DND-41 (cell line): Measurements from ENCODE around the gene COLGALT1.

Experiments used
- ATAC-seq: fragments of 200-7000 bp; cut with Tn5 transposase; 3 replicates; pipeline ENCODE4 v1.9.1; 2021; ENCODE audit warnings: low read depth; ENCODE audit not compliant: insufficient read depth
- DNase-seq: peaks from one replicate; pipeline ENCODE4 v3.0.0-alpha.2; 2020
- H2AFZ ChIP-seq: 2 replicates; pipeline ENCODE4 v1.6.0; 2012; ENCODE audit warnings: low read depth, low read length
- H3K27ac ChIP-seq: 2 replicates; pipeline ENCODE4 v1.5.1; 2012; ENCODE audit warnings: low read length, inconsistent platforms
- H3K27me3 ChIP-seq: fragments of 200-600 bp; sonication (generic); 2 replicates; pipeline ENCODE4 v1.6.0; 2012; ENCODE audit warnings: low read length, mild to moderate bottlenecking, inconsistent platforms; ENCODE audit not compliant: insufficient read depth, poor library complexity
- H3K36me3 ChIP-seq: 2 replicates; pipeline ENCODE4 v1.5.1; 2012; ENCODE audit warnings: low read length, inconsistent platforms; ENCODE audit not compliant: insufficient read depth
- H3K4me1 ChIP-seq: 2 replicates; pipeline ENCODE4 v1.5.1; 2012; ENCODE audit warnings: mild to moderate bottlenecking, low read length; ENCODE audit not compliant: insufficient read depth
- H3K4me2 ChIP-seq: 2 replicates; pipeline ENCODE4 v1.6.0; 2012; ENCODE audit warnings: mild to moderate bottlenecking, moderate library complexity, low read length, inconsistent platforms; ENCODE audit not compliant: insufficient read depth
- H3K4me3 ChIP-seq, 2 experiments: fragments of 200-600 bp in 1 of 2; shearing (Covaris generic) in 1 of 2; 2 replicates each; pipeline ENCODE4 v1.5.1; 2012 to 2016; ENCODE audit warnings: inconsistent platforms in 2 of 2, low read length in 2 of 2, mild to moderate bottlenecking in 2 of 2, low read depth in 1 of 2, moderate library complexity in 1 of 2
- H3K79me2 ChIP-seq: 2 replicates; pipeline ENCODE4 v1.6.0; 2012; ENCODE audit warnings: low read length, inconsistent platforms; ENCODE audit not compliant: insufficient read depth
- H3K9ac ChIP-seq: 2 replicates; pipeline ENCODE4 v1.6.0; 2012; ENCODE audit warnings: low read depth, mild to moderate bottlenecking, inconsistent platforms, low read length, moderate library complexity
- H3K9me3 ChIP-seq: 2 replicates; pipeline ENCODE4 v1.5.1; 2012; ENCODE audit warnings: low read length, moderate library complexity, mild to moderate bottlenecking, inconsistent platforms; ENCODE audit not compliant: insufficient read depth, severe bottlenecking
- H4K20me1 ChIP-seq: 2 replicates; pipeline ENCODE4 v1.6.0; 2012; ENCODE audit warnings: low read length; ENCODE audit not compliant: insufficient read depth
- CTCF ChIP-seq: IDR thresholded peaks from 2 replicates; pipeline ENCODE4 v1.5.1; 2012; ENCODE audit warnings: borderline replicate concordance, low read length, moderate library complexity, mild to moderate bottlenecking; ENCODE audit not compliant: poor library complexity, severe bottlenecking; ENCODE audit errors: extremely low read depth
- EZH2 ChIP-seq: IDR thresholded peaks from 3 replicates; pipeline ENCODE4 v1.6.1; 2012; ENCODE audit warnings: borderline replicate concordance, low read depth, mild to moderate bottlenecking, moderate library complexity, low read length, inconsistent platforms; ENCODE audit not compliant: severe bottlenecking

Gene COLGALT1

GRCh38 chr19:17532557-17532956 lies 22.9 kb upstream of the COLGALT1 start:
- H3K27me3 ChIP-seq, result no peaks in the 10 kb centered on the region
- H3K9me3 ChIP-seq, result no peaks in the 10 kb centered on the region
- H3K79me2 ChIP-seq, result no peaks in the 10 kb centered on the region
- H3K27ac ChIP-seq, result no peak overlapping the region
- H3K9ac ChIP-seq, result no peak overlapping the region
- DNase-seq (no peak), ATAC-seq (no peak)
- no peak overlapping the region for H2AFZ ChIP-seq
- no peak for TF ChIP-seq CTCF
- TF ChIP-seq EZH2, result no peak
- no peak overlapping the region for H3K4me3 ChIP-seq
- H3K36me3 ChIP-seq, result no peaks in the 10 kb centered on the region
- H3K4me2 ChIP-seq, result no peak overlapping the region
- no peaks in the 10 kb centered on the region for H4K20me1 ChIP-seq
- H3K4me1 ChIP-seq, result 0 out of 2 replicates have a peak, but pooled peaks cover 2% of the 10 kb centered on the region

- Histone ChIP-seq H4K20me1 (peaks cover 6% of the 10 kb centered on the region), H3K27me3 (peaks cover 5% of the 10 kb centered on the region), H3K4me2 (no peak overlapping the region), H3K27ac (no peak overlapping the region), H3K4me3 (no peak overlapping the region), H3K9me3 (no peaks in the 10 kb centered on the region), H3K4me1 (peaks cover 13% of the 10 kb centered on the region), H3K36me3 (no peaks in the 10 kb centered on the region), H2AFZ (no peak overlapping the region), H3K9ac (no peak overlapping the region), H3K79me2 (no peaks in the 10 kb centered on the region)
- DNase-seq (no peak), ATAC-seq (no peak)
- TF ChIP-seq EZH2, result no peak
- TF ChIP-seq CTCF, result no peak
Measured at GRCh38 chr19:17534767-17535166, 20.7 kb upstream of the COLGALT1 start.

GRCh38 chr19:17536955-17537354 lies 18.5 kb upstream of the COLGALT1 start:
- Histone ChIP-seq H3K27ac (no peak overlapping the region), H3K79me2 (no peaks in the 10 kb centered on the region), H2AFZ (no peak overlapping the region), H3K4me1 (peaks cover 13% of the 10 kb centered on the region), H3K4me2 (no peak overlapping the region), H3K9me3 (no peaks in the 10 kb centered on the region), H3K36me3 (no peaks in the 10 kb centered on the region), H3K4me3 (no peak overlapping the region), H3K27me3 (peaks cover 5% of the 10 kb centered on the region), H4K20me1 (peaks cover 6% of the 10 kb centered on the region), H3K9ac (no peak overlapping the region)
- TF ChIP-seq EZH2 (no peak), CTCF (no peak)
- ATAC-seq (no peak), DNase-seq (no peak)

- H3K27me3 ChIP-seq, result peaks cover 5% of the 10 kb centered on the region
- peaks cover 6% of the 10 kb centered on the region for H4K20me1 ChIP-seq
- H3K4me1 ChIP-seq, result peaks cover 13% of the 10 kb centered on the region
- ATAC-seq (no peak), DNase-seq (no peak)
- no peaks in the 10 kb centered on the region for H3K9me3 ChIP-seq
- no peak overlapping the region for H3K27ac ChIP-seq
- no peaks in the 10 kb centered on the region for H3K36me3 ChIP-seq
- no peaks in the 10 kb centered on the region for H3K79me2 ChIP-seq
- peak overlapping the region; percentile 94 for H3K4me2 ChIP-seq
- no peak for TF ChIP-seq CTCF
- no peak for TF ChIP-seq EZH2
- peak overlapping the region; percentile 56 for H3K9ac ChIP-seq
- peak overlapping the region in 1 of 2 experiments; percentile 57; a peak in 3 of 4 replicates for H3K4me3 ChIP-seq
- H2AFZ ChIP-seq, result no peak overlapping the region; the same call in 1 of the 2 replicates
Measured at GRCh38 chr19:17538684-17539237, 16.7 kb upstream of the COLGALT1 start.
